ENCODE data around the gene PKMYT1. TPM values are rescaled to one million over a fixed set of nuclear protein-coding genes. Genes with fewer than 3 reads are reported as not detected.

The PKMYT1 gene
- total RNA-seq, 4 donors from 2014 or later, result 1.6 to 1.7 TPM; not detected in 2

DNA sequence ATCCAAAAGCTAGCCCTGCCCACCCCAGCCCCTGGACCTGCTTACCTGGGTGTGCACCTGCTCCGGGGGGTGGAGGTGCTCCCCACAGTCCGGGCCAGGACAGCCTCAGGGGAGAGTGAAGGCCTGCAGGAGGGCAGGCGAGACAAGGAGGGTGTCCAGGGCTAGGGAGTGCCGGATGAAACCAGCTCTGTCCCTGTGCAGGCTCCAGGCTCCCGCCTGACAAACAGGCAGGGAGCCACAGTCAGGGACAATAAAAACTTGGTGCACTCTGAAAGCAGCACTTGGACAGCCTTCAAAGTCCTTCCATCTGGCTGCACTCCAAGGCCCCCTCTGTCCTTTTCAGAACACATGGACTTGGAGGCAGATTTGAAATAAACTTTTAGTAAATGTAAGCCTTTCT is 7.2 kb downstream of the PKMYT1 start:
- no peak for ATAC-seq

DNA sequence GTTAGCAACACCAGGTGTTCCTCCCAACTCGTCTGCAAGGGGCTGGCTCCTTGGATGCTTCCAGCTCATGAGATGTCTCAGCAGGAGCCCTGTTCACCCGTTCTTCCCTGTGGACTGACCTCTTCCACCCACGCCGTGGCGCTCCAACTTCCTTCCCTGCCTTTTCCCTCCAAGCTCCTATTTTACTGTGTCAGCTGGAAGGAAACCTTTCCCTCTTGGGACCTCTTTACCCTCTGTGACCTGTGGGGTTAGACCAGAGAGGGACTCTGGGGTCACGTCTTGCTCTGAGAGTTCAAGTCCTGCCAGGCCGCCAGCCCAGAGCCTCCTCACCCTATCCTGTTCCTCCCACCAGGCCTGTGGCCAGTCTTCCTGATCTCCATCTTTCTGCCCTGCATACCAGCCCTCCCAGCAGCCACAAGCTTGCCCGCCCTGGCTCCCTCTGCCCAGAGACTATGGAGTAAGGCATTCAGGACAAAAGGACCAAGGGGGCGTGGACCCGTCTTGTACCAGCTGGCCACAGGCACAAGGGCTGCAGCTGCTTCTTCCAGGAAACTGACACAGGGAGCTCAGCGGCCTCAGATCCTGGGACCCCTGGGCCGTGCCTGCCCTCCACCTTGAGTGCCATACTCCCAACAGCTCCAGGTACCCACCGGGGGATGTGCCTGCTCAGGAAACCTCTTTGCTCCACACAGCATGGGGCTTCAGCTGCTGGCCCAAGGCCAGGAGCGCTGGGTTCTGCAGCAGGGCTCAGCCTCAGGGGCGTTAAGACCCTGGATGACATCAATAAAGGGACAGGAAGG is 8.1 kb downstream of the PKMYT1 start:
- 61 to 80% methylated on average over 2 to 7 of the region's 15 CpGs for WGBS, 2 donors (ENCODE audit: low coverage in 1 of 2)
- TF ChIP-seq EP300 (IDR thresholded peaks at IDR 0.05), result no peak
- no peak for TF ChIP-seq CTCF (IDR thresholded peaks at IDR 0.05)
- no peak for TF ChIP-seq POLR2AphosphoS5 (IDR thresholded peaks at IDR 0.05)
- TF ChIP-seq POLR2A (IDR thresholded peaks at IDR 0.05), result no peak

More for the DNA sequence above, 7.2 kb downstream of the PKMYT1 start:
- WGBS, 2 donors (ENCODE audit: low coverage in 1 of 2), result 60% methylated on average over 1 of the region's 5 CpGs; no CpG with 5 or more reads in 1 of the 2 donors
- Histone ChIP-seq H3K27ac (no peak overlapping the region), H3K9me3 (no peaks in the 10 kb centered on the region), H3K4me1 (peaks cover 0 to 25% (median 7%) of the 10 kb centered on the region in 3 donors), H3K36me3 (no peaks in the 10 kb centered on the region), H3K4me3 (no peak overlapping the region), H3K27me3 (peaks cover 42% of the 10 kb centered on the region)
- TF ChIP-seq POLR2AphosphoS5 (IDR thresholded peaks at IDR 0.05) (no peak), EP300 (IDR thresholded peaks at IDR 0.05) (no peak), POLR2A (IDR thresholded peaks at IDR 0.05) (no peak), CTCF (IDR thresholded peaks at IDR 0.05) (no peak)

GRCh38 chr16:2971134-2971984 is 8.9 kb downstream of the PKMYT1 start:
- 70 to 100% methylated on average over 2 to 3 of the region's 35 CpGs for WGBS, 2 donors (ENCODE audit: low coverage in 1 of 2)
- H3K4me1 ChIP-seq, result peaks cover 0 to 42% (median 15%) of the 10 kb centered on the region in 3 donors

More for the DNA sequence above, 8.1 kb downstream of the PKMYT1 start:
- Histone ChIP-seq H3K4me3 (no peak overlapping the region), H3K36me3 (no peaks in the 10 kb centered on the region), H3K4me1 (peaks cover 0 to 34% (median 8%) of the 10 kb centered on the region in 3 donors), H3K27me3 (peaks cover 43% of the 10 kb centered on the region), H3K9me3 (no peaks in the 10 kb centered on the region), H3K27ac (no peak overlapping the region)
- ATAC-seq, result no peak

DNA sequence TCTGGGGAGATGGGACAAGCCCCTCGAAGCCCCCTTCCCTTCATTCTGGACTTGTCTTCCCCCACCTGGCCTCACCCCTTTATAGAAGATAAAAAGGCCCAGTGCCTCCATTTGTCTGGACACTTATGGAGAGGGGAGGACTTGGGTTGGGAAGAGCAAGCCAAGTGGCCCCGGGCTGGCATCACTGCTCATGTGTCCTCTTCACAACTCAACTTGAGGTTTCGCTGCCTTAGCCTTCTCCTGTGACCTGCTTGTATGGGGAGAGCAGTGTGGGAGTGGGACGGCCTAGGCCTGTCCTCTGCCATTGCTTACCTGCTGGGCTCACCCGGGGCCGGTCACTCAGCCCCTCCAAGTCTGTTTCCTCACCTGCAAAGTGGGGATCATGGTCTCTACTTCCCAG is 9.7 kb downstream of the PKMYT1 start:
- WGBS, 2 donors (ENCODE audit: low coverage in 1 of 2), result 100% methylated on average over 2 of the region's 6 CpGs; no CpG with 5 or more reads in 1 of the 2 donors
- Histone ChIP-seq H3K36me3 (no peaks in the 10 kb centered on the region), H3K27ac (peak overlapping the region in 1 of 4 donors; percentile 70), H3K27me3 (peaks cover 46% of the 10 kb centered on the region), H3K4me1 (peaks cover 0 to 50% (median 15%) of the 10 kb centered on the region in 3 donors), H3K4me3 (peak overlapping the region in 1 of 2 donors; percentile 79), H3K9me3 (no peaks in the 10 kb centered on the region)
- no peak for ATAC-seq
- no peak for TF ChIP-seq POLR2AphosphoS5 (IDR thresholded peaks at IDR 0.05)
- no peak for TF ChIP-seq EP300 (IDR thresholded peaks at IDR 0.05)
- no peak for TF ChIP-seq CTCF (IDR thresholded peaks at IDR 0.05)
- TF ChIP-seq POLR2A (IDR thresholded peaks at IDR 0.05), result no peak

More at GRCh38 chr16:2971134-2971984, 8.9 kb downstream of the PKMYT1 start:
- no peaks in the 10 kb centered on the region for H3K9me3 ChIP-seq
- H3K4me3 ChIP-seq, result no peak overlapping the region
- no peaks in the 10 kb centered on the region for H3K36me3 ChIP-seq
- peaks cover 43% of the 10 kb centered on the region for H3K27me3 ChIP-seq
- ATAC-seq, result no peak
- no peak overlapping the region for H3K27ac ChIP-seq
- no peak for TF ChIP-seq CTCF (IDR thresholded peaks at IDR 0.05)
- no peak for TF ChIP-seq POLR2A (IDR thresholded peaks at IDR 0.05)
- no peak for TF ChIP-seq POLR2AphosphoS5 (IDR thresholded peaks at IDR 0.05)
- no peak for TF ChIP-seq EP300 (IDR thresholded peaks at IDR 0.05)

All from gastroesophageal sphincter (tissue), 4 donors.